ENCODE data around the gene OMA1.

DNA sequence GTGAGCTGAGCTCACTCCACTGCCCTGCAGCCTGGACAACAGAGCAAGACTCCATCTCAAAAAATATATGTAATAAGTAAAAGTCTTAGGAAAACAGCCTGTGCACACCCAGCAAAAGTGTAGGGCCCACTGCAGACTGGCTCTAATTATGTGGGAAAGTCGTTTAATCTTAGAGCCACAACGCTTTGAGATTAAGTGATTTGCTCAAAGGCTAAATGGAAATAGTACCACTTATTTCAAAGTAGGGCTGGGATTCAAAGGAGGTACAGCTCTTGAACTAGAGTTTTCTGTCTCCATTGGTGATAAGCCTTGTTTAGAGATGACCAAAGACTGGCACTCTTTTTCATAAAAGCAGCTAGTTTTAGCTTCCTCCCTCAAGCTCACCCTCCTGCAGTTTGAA lies 28.3 kb upstream of the OMA1 start:
- TF ChIP-seq CTCF (conservative IDR thresholded peaks at IDR 0.05; ENCODE audit: low read length) (no peak), EZH2phosphoT487 (IDR thresholded peaks at IDR 0.05; ENCODE audit: borderline replicate concordance) (no peak)
